Loucy (cell line): ENCODE data around the gene ATP13A1.

Source experiments
- CTCF ChIP-seq: fragments of 200-600 bp; sonication (generic); conservative IDR thresholded peaks from 2 replicates; pipeline ENCODE4 v1.5.1; 2014; ENCODE audit warnings: mild to moderate bottlenecking, antibody characterized with exemption, low read length
- EZH2phosphoT487 ChIP-seq: fragments of 200-600 bp; IDR thresholded peaks from 2 replicates; pipeline ENCODE4 v1.6.1; 2018; ENCODE audit warnings: antibody characterized with exemption, mild to moderate bottlenecking, moderate library complexity, borderline replicate concordance

- TF ChIP-seq CTCF (no peak), EZH2phosphoT487 (no peak)
These were observed 28.2 kb downstream of the ATP13A1 start for GRCh38 chr19:19635313-19635702.
